Adipose tissue (tissue), 3 donors: ENCODE results near the gene PSTK. TPM values are rescaled to one million over a fixed set of nuclear protein-coding genes. Genes with fewer than 3 reads are reported as not detected.

Experiments
- polyA plus RNA-seq, 3 donors: library from polyadenylated mRNA; stranded (reverse); fragments of 200-250 nt; gene quantifications; one replicate each; pipeline ENCODE4 v1.2.3, GENCODE V29; 2013
- donor health status: healthy with polysubstance abuse.
- donor health status: Bipolar disorder and iron deficiency.
- donor health status: healthy.

The PSTK gene
- polyA plus RNA-seq, 3 donors, result 1.7 to 5.1 (median 1.8) TPM

Other genes with a start within 250 kb of the PSTK start
- gene CUZD1, start 134.5 kb upstream of the PSTK start, polyA plus RNA-seq, result 1,000 to 10,000 TPM in 1 of 3 donors, 1 to 10 TPM in 2; 1.7 to 4,010 (median 2.2) TPM
- gene FAM24B, start 100.8 kb upstream of the PSTK start, polyA plus RNA-seq, result 10 to 100 TPM in 1 of 3 donors, 1 to 10 TPM in 2; 1.5 to 10.9 (median 1.8) TPM
- not detected for gene FAM24A, start 69.8 kb upstream of the PSTK start, polyA plus RNA-seq
- gene C10orf88, start 26.2 kb upstream of the PSTK start, polyA plus RNA-seq, result 1 to 10 TPM; 2.4 to 5.6 (median 3.0) TPM
- gene IKZF5, start 28.4 kb downstream of the PSTK start, polyA plus RNA-seq, result 1 to 10 TPM; 4.3 to 8.3 (median 7.6) TPM
- 1 to 10 TPM; 4.5 to 9.6 (median 8.1) TPM for gene ACADSB, start 28.6 kb downstream of the PSTK start, polyA plus RNA-seq
- under 1 TPM in 1 of 3 donors, not detected in 2; 0.67 TPM for gene HMX3, start 155.6 kb downstream of the PSTK start, polyA plus RNA-seq
- gene HMX2, start 167.7 kb downstream of the PSTK start, polyA plus RNA-seq, result under 1 TPM in 1 of 3 donors, not detected in 2; 0.03 TPM
- gene BUB3, start 174.0 kb downstream of the PSTK start, polyA plus RNA-seq, result 10 to 100 TPM; 27.0 to 50.0 (median 36.4) TPM